ENCODE measurements around the gene MAGEB1. TPM values are rescaled to one million over a fixed set of nuclear protein-coding genes. Genes with fewer than 3 reads are reported as not detected.

Gene MAGEB1
- polyA plus RNA-seq, 3 donors: not detected

DNA sequence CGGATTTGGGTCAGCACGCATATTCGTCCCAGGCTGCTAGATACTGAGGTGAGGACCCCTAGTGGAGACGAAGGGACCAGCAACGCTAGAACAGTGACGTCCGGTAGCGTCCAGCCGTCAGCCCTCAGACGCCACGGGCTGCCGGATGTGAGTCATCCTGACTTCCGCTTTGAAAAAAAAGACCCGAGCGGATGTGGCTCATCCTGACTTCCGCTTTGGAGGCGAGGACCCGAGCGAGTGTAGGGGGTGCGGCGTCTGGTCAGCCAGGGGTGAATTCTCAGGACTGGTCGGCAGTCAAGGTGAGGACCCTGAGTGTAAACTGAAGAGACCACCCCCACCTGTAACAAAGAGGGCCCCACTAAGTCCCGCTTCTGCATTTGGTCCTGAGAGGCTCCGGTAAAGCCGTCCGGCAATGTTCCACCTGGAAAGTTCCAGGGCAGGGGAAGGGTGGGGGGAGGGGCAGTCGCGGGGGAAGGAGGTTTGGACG, 31.5 kb upstream of the MAGEB1 start, which contains the start of gene MAGEB2:
Gene MAGEB2 (plus strand): TSS at position 207 of the 487 bp plus-strand sequence. CDS start 3,018 bp downstream, outside the sequence.
- Histone ChIP-seq H3K4me2 (replicated peaks; ENCODE audit: extremely low read depth, low read length, poor library complexity, severe bottlenecking) (no peak within 1 kb of the TSS), H3K4me1 (ENCODE audit: control insufficient read depth in 1 of 2, insufficient read depth in 2 of 2, low read length in 2 of 2) (no peaks in the 10 kb centered on the region), H3K79me2 (ENCODE audit: insufficient read depth, low read length) (no peaks in the 10 kb centered on the region), H3K27me3 (ENCODE audit: control insufficient read depth in 2 of 2, insufficient read depth in 2 of 2, low read length in 2 of 2) (no peaks in the 10 kb centered on the region), H3K36me3 (replicated peaks in 1 of 2; ENCODE audit: control insufficient read depth in 1 of 2, insufficient read depth in 2 of 2, low read length in 2 of 2) (no peaks in the 10 kb centered on the region), H3K4me3 (replicated peaks in 1 of 3; ENCODE audit: low read depth in 2 of 3, low read length in 3 of 3) (no peak within 1 kb of the TSS), H3K27ac (ENCODE audit: low read depth in 1 of 2, low read length in 2 of 2) (no peak within 1 kb of the TSS), H3K9ac (ENCODE audit: insufficient read depth, low read length, poor library complexity, severe bottlenecking) (no peak within 1 kb of the TSS), H2AFZ (ENCODE audit: insufficient read depth, low read depth, low read length, poor library complexity, severe bottlenecking) (no peak within 1 kb of the TSS), H4K20me1 (ENCODE audit: insufficient read depth, low read length) (no peaks in the 10 kb centered on the region), H3K9me3 (replicated peaks in 1 of 2; ENCODE audit: control insufficient read depth in 1 of 2, insufficient read depth in 1 of 2, low read length in 2 of 2) (peaks cover 0 to 5% of the 10 kb centered on the region in 2 donors)
- no peaks in the 10 kb centered on the region for H3K4me1 Mint-ChIP-seq
- H3K27me3 Mint-ChIP-seq (ENCODE audit: low read depth in 3 of 3): peaks cover 3 to 4% (median 3%) of the 10 kb centered on the region in 3 donors
- intact Hi-C loops (cut with micrococcal nuclease): no loop called here
- 98% methylated on average over 18 of the region's 29 CpGs for WGBS (ENCODE audit: insufficient coverage)
- peak within 1 kb of the TSS in 2 of 7 donors; percentile 14 to 51 for H3K27ac Mint-ChIP-seq
- no peaks in the 10 kb centered on the region for H3K36me3 Mint-ChIP-seq
- TF ChIP-seq, protein P1, sequence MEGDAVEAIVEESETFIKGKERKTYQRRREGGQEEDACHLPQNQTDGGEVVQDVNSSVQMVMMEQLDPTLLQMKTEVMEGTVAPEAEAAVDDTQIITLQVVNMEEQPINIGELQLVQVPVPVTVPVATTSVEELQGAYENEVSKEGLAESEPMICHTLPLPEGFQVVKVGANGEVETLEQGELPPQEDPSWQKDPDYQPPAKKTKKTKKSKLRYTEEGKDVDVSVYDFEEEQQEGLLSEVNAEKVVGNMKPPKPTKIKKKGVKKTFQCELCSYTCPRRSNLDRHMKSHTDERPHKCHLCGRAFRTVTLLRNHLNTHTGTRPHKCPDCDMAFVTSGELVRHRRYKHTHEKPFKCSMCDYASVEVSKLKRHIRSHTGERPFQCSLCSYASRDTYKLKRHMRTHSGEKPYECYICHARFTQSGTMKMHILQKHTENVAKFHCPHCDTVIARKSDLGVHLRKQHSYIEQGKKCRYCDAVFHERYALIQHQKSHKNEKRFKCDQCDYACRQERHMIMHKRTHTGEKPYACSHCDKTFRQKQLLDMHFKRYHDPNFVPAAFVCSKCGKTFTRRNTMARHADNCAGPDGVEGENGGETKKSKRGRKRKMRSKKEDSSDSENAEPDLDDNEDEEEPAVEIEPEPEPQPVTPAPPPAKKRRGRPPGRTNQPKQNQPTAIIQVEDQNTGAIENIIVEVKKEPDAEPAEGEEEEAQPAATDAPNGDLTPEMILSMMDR (IDR thresholded peaks at IDR 0.05): no peak
- DNase-seq: no peak
- H3K4me3 Mint-ChIP-seq: no peak within 1 kb of the TSS
- H3K9me3 Mint-ChIP-seq: peaks cover 0 to 19% (median 3%) of the 10 kb centered on the region in 7 donors

- no peak for DNase-seq
- no peaks in the 10 kb centered on the region for H3K4me1 ChIP-seq (ENCODE audit: control insufficient read depth in 1 of 2, insufficient read depth in 2 of 2, low read length in 2 of 2)
- peaks cover 1 to 4% (median 3%) of the 10 kb centered on the region in 3 donors for H3K27me3 Mint-ChIP-seq (ENCODE audit: low read depth in 3 of 3)
- TF ChIP-seq, protein P1 (IDR thresholded peaks at IDR 0.05): no peak
- intact Hi-C loops (cut with micrococcal nuclease): no loop called here
- H3K4me3 ChIP-seq (replicated peaks in 1 of 3; ENCODE audit: low read depth in 2 of 3, low read length in 3 of 3): no peak overlapping the region
- H3K4me3 Mint-ChIP-seq: no peak overlapping the region
- peaks cover 0 to 23% (median 3%) of the 10 kb centered on the region in 7 donors for H3K9me3 Mint-ChIP-seq
- H2AFZ ChIP-seq (ENCODE audit: insufficient read depth, low read depth, low read length, poor library complexity, severe bottlenecking): no peak overlapping the region
- no peaks in the 10 kb centered on the region for H3K79me2 ChIP-seq (ENCODE audit: insufficient read depth, low read length)
- H3K4me1 Mint-ChIP-seq: no peaks in the 10 kb centered on the region
- no peaks in the 10 kb centered on the region for H3K36me3 ChIP-seq (replicated peaks in 1 of 2; ENCODE audit: control insufficient read depth in 1 of 2, insufficient read depth in 2 of 2, low read length in 2 of 2)
- H3K4me2 ChIP-seq (replicated peaks; ENCODE audit: extremely low read depth, low read length, poor library complexity, severe bottlenecking): no peak overlapping the region
- no peak overlapping the region for H3K27ac ChIP-seq (ENCODE audit: low read depth in 1 of 2, low read length in 2 of 2)
- no peak overlapping the region for H3K27ac Mint-ChIP-seq
- H3K36me3 Mint-ChIP-seq: no peaks in the 10 kb centered on the region
- H3K9ac ChIP-seq (ENCODE audit: insufficient read depth, low read length, poor library complexity, severe bottlenecking): no peak overlapping the region
- WGBS (ENCODE audit: insufficient coverage): no CpG with 5 or more reads among the region's 1 CpG
- H3K27me3 ChIP-seq (ENCODE audit: control insufficient read depth in 2 of 2, insufficient read depth in 2 of 2, low read length in 2 of 2): no peaks in the 10 kb centered on the region
- peaks cover 0 to 5% of the 10 kb centered on the region in 2 donors for H3K9me3 ChIP-seq (replicated peaks in 1 of 2; ENCODE audit: control insufficient read depth in 1 of 2, insufficient read depth in 1 of 2, low read length in 2 of 2)
- no peaks in the 10 kb centered on the region for H4K20me1 ChIP-seq (ENCODE audit: insufficient read depth, low read length)
Measured at GRCh38 chrX:30217465-30217864, 29.5 kb upstream of the MAGEB1 start.

All from CD14-positive monocyte (primary cell).